ENCODE measurements around the gene TRABD2A. TPM values are rescaled to one million over a fixed set of nuclear protein-coding genes. Genes with fewer than 3 reads are reported as not detected.
A peak's percentile ranks its signal among the peaks of the same experiment; 100 is the strongest.

The TRABD2A gene
- total and polyA plus RNA-seq, 9 of the 15 experiments (the other 6 are each of a cell fraction or from before 2014, with no cell fraction given): 0.07 to 0.45 (median 0.25) TPM

DNA sequence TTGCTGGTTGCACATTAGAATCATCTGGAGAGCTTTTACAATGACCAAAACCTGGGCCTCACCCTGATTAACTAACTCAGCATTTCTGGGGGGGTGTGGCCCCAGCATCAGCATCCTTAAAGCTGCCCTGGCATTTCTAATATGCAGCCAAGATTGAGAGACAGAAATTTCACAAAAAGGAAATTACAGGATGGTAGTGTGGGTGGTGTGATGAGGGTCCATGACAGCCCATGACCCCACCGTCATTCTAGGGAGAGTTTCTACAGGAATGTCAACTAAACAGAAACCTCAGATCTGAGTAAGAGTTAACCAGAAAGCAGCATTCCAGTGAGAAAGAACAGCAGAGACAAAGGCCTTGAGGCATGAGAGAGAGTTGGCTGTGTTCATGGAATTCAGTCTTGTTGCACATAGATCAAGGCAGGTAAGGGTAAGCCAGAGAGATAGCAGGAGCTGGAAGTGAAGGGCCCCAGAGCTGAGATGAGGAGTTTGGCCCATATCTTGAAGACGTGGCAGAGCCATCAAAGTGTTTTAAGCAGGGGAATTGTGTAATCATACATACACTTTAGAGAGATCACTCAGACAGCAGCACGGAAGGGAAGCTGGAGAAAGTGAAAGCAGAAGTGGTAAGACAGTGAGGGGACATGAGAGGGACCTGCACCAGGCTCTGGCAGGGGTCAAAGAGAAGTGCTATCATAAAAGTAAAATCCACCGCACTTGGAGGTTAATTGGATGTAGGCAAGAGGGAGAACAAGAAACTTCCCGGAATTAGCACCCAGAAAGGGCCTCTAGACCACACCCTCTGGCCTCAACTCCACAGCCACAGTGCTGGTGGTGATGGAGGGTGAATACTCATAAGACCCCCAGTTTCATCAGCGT lies 7.8 kb upstream of the TRABD2A start:
- Histone ChIP-seq H3K4me2 (ENCODE audit: insufficient read depth, low read length) (peak overlapping the region; percentile 54), H3K27me3 (ENCODE audit: control insufficient read depth in 2 of 2, insufficient read depth in 2 of 2, low read length in 2 of 2) (peaks cover 2 to 6% of the 10 kb centered on the region in 2 experiments; a peak in 3 of 5 replicates), H2AFZ (ENCODE audit: low read depth, low read length) (peak overlapping the region; percentile 73), H3K27ac (ENCODE audit: extremely low read depth, low read depth, low read length) (peak overlapping the region; percentile 17; the same call in 2 of the 3 replicates), H3K79me2 (ENCODE audit: control insufficient read depth, insufficient read depth, low read length) (no peaks in the 10 kb centered on the region), H3K9me1 (ENCODE audit: control insufficient read depth, insufficient read depth, low read length) (no peaks in the 10 kb centered on the region), H3K4me1 (replicated peaks in 1 of 2; ENCODE audit: control insufficient read depth in 2 of 2, insufficient read depth in 2 of 2, low read length in 2 of 2) (peaks cover 6 to 18% of the 10 kb centered on the region in 2 experiments; a peak in 3 of 5 replicates), H4K20me1 (replicated peaks; ENCODE audit: control insufficient read depth, insufficient read depth, low read length) (no peaks in the 10 kb centered on the region), H3K36me3 (ENCODE audit: control insufficient read depth, insufficient read depth, low read length) (no peaks in the 10 kb centered on the region), H3K9me3 (replicated peaks; ENCODE audit: control insufficient read depth, insufficient read depth, low read depth, low read length) (no peaks in the 10 kb centered on the region), H3K9ac (ENCODE audit: insufficient read depth in 1 of 2, low read depth in 2 of 2, low read length in 2 of 2) (peak overlapping the region; percentile 4 to 68; a peak in 1 of 4 replicates), H3K4me3 (no peak overlapping the region)
- in situ Hi-C loops (cut with MboI): no loop called here
- FAIRE-seq: peak; percentile 23
- no peak for DNase-seq (ENCODE audit: extremely low read depth in 1 of 4, low spot score in 3 of 4)
- 6% methylated on average over 6 of the region's 6 CpGs for WGBS (ENCODE audit: insufficient coverage, low coverage, missing lambda C conversion rate)
- ChIA-PET CTCF (ENCODE audit: low intra/inter-chr PET ratio) (no interaction called here), POLR2A (interaction anchor here (0.6 to 2.5 kb wide), 4 partner anchors 11 to 83 kb away, joined by 3 to 10 read pairs (median 6); partner anchors contain the start of gene TMSB10)
- no TSS peak for BruUV-seq (replicated peaks)
- intact Hi-C loops (cut with micrococcal nuclease): no loop called here
- ATAC-seq: peak; percentile 69
- TF ChIP-seq L3MBTL2 (IDR thresholded peaks at IDR 0.05): 0 out of 2 replicates have a peak, but pooled peaks have one; percentile 27
- TF ChIP-seq, protein P1, sequence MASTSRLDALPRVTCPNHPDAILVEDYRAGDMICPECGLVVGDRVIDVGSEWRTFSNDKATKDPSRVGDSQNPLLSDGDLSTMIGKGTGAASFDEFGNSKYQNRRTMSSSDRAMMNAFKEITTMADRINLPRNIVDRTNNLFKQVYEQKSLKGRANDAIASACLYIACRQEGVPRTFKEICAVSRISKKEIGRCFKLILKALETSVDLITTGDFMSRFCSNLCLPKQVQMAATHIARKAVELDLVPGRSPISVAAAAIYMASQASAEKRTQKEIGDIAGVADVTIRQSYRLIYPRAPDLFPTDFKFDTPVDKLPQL (IDR thresholded peaks at IDR 0.05; ENCODE audit: extremely low read depth, insufficient read length): no peak
- no peak for TF ChIP-seq ZNF347 (CRISPR knock-in tag; IDR thresholded peaks at IDR 0.05; ENCODE audit: low read depth)
- TF ChIP-seq, protein P2, sequence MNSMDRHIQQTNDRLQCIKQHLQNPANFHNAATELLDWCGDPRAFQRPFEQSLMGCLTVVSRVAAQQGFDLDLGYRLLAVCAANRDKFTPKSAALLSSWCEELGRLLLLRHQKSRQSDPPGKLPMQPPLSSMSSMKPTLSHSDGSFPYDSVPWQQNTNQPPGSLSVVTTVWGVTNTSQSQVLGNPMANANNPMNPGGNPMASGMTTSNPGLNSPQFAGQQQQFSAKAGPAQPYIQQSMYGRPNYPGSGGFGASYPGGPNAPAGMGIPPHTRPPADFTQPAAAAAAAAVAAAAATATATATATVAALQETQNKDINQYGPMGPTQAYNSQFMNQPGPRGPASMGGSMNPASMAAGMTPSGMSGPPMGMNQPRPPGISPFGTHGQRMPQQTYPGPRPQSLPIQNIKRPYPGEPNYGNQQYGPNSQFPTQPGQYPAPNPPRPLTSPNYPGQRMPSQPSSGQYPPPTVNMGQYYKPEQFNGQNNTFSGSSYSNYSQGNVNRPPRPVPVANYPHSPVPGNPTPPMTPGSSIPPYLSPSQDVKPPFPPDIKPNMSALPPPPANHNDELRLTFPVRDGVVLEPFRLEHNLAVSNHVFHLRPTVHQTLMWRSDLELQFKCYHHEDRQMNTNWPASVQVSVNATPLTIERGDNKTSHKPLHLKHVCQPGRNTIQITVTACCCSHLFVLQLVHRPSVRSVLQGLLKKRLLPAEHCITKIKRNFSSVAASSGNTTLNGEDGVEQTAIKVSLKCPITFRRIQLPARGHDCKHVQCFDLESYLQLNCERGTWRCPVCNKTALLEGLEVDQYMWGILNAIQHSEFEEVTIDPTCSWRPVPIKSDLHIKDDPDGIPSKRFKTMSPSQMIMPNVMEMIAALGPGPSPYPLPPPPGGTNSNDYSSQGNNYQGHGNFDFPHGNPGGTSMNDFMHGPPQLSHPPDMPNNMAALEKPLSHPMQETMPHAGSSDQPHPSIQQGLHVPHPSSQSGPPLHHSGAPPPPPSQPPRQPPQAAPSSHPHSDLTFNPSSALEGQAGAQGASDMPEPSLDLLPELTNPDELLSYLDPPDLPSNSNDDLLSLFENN (IDR thresholded peaks at IDR 0.05; ENCODE audit: low read depth in 2 of 2, low read length in 2 of 2): no peak
- TF ChIP-seq ZNF316 (IDR thresholded peaks at IDR 0.05): peak; percentile 73
- TF ChIP-seq, protein P3, sequence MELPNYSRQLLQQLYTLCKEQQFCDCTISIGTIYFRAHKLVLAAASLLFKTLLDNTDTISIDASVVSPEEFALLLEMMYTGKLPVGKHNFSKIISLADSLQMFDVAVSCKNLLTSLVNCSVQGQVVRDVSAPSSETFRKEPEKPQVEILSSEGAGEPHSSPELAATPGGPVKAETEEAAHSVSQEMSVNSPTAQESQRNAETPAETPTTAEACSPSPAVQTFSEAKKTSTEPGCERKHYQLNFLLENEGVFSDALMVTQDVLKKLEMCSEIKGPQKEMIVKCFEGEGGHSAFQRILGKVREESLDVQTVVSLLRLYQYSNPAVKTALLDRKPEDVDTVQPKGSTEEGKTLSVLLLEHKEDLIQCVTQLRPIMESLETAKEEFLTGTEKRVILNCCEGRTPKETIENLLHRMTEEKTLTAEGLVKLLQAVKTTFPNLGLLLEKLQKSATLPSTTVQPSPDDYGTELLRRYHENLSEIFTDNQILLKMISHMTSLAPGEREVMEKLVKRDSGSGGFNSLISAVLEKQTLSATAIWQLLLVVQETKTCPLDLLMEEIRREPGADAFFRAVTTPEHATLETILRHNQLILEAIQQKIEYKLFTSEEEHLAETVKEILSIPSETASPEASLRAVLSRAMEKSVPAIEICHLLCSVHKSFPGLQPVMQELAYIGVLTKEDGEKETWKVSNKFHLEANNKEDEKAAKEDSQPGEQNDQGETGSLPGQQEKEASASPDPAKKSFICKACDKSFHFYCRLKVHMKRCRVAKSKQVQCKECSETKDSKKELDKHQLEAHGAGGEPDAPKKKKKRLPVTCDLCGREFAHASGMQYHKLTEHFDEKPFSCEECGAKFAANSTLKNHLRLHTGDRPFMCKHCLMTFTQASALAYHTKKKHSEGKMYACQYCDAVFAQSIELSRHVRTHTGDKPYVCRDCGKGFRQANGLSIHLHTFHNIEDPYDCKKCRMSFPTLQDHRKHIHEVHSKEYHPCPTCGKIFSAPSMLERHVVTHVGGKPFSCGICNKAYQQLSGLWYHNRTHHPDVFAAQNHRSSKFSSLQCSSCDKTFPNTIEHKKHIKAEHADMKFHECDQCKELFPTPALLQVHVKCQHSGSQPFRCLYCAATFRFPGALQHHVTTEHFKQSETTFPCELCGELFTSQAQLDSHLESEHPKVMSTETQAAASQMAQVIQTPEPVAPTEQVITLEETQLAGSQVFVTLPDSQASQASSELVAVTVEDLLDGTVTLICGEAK (IDR thresholded peaks at IDR 0.05): peak; percentile 35; the same call in 1 of the 2 replicates
- TF ChIP-seq, protein P3 (CRISPR knock-in tag; IDR thresholded peaks at IDR 0.05): no peak
